DND-41 (cell line): Measurements from ENCODE around the gene NR4A1.

Experiments used
- ATAC-seq: fragments of 200-7000 bp; cut with Tn5 transposase; 3 replicates; pipeline ENCODE4 v1.9.1; 2021; ENCODE audit warnings: low read depth; ENCODE audit not compliant: insufficient read depth
- DNase-seq: peaks from one replicate; pipeline ENCODE4 v3.0.0-alpha.2; 2020
- H2AFZ ChIP-seq: 2 replicates; pipeline ENCODE4 v1.6.0; 2012; ENCODE audit warnings: low read depth, low read length
- H3K27ac ChIP-seq: 2 replicates; pipeline ENCODE4 v1.5.1; 2012; ENCODE audit warnings: low read length, inconsistent platforms
- H3K27me3 ChIP-seq: fragments of 200-600 bp; sonication (generic); 2 replicates; pipeline ENCODE4 v1.6.0; 2012; ENCODE audit warnings: low read length, mild to moderate bottlenecking, inconsistent platforms; ENCODE audit not compliant: insufficient read depth, poor library complexity
- H3K36me3 ChIP-seq: 2 replicates; pipeline ENCODE4 v1.5.1; 2012; ENCODE audit warnings: low read length, inconsistent platforms; ENCODE audit not compliant: insufficient read depth
- H3K4me1 ChIP-seq: 2 replicates; pipeline ENCODE4 v1.5.1; 2012; ENCODE audit warnings: mild to moderate bottlenecking, low read length; ENCODE audit not compliant: insufficient read depth
- H3K4me2 ChIP-seq: 2 replicates; pipeline ENCODE4 v1.6.0; 2012; ENCODE audit warnings: mild to moderate bottlenecking, moderate library complexity, low read length, inconsistent platforms; ENCODE audit not compliant: insufficient read depth
- H3K4me3 ChIP-seq, 2 experiments: fragments of 200-600 bp in 1 of 2; shearing (Covaris generic) in 1 of 2; 2 replicates each; pipeline ENCODE4 v1.5.1; 2012 to 2016; ENCODE audit warnings: inconsistent platforms in 2 of 2, low read length in 2 of 2, mild to moderate bottlenecking in 2 of 2, low read depth in 1 of 2, moderate library complexity in 1 of 2
- H3K79me2 ChIP-seq: 2 replicates; pipeline ENCODE4 v1.6.0; 2012; ENCODE audit warnings: low read length, inconsistent platforms; ENCODE audit not compliant: insufficient read depth
- H3K9ac ChIP-seq: 2 replicates; pipeline ENCODE4 v1.6.0; 2012; ENCODE audit warnings: low read depth, mild to moderate bottlenecking, inconsistent platforms, low read length, moderate library complexity
- H3K9me3 ChIP-seq: 2 replicates; pipeline ENCODE4 v1.5.1; 2012; ENCODE audit warnings: low read length, moderate library complexity, mild to moderate bottlenecking, inconsistent platforms; ENCODE audit not compliant: insufficient read depth, severe bottlenecking
- H4K20me1 ChIP-seq: 2 replicates; pipeline ENCODE4 v1.6.0; 2012; ENCODE audit warnings: low read length; ENCODE audit not compliant: insufficient read depth
- CTCF ChIP-seq: IDR thresholded peaks from 2 replicates; pipeline ENCODE4 v1.5.1; 2012; ENCODE audit warnings: borderline replicate concordance, low read length, moderate library complexity, mild to moderate bottlenecking; ENCODE audit not compliant: poor library complexity, severe bottlenecking; ENCODE audit errors: extremely low read depth
- EZH2 ChIP-seq: IDR thresholded peaks from 3 replicates; pipeline ENCODE4 v1.6.1; 2012; ENCODE audit warnings: borderline replicate concordance, low read depth, mild to moderate bottlenecking, moderate library complexity, low read length, inconsistent platforms; ENCODE audit not compliant: severe bottlenecking

The NR4A1 gene

GRCh38 chr12:52059582-52060497 lies 8.6 kb downstream of the NR4A1 start:
- H2AFZ ChIP-seq = no peak overlapping the region
- TF ChIP-seq EZH2 (no peak), CTCF (no peak)
- H3K27ac ChIP-seq = no peak overlapping the region
- no peaks in the 10 kb centered on the region for H3K4me1 ChIP-seq
- peaks cover 12% of the 10 kb centered on the region for H3K27me3 ChIP-seq
- H3K9ac ChIP-seq = no peak overlapping the region
- H3K9me3 ChIP-seq = no peaks in the 10 kb centered on the region
- DNase-seq (no peak), ATAC-seq (no peak)
- H4K20me1 ChIP-seq = no peaks in the 10 kb centered on the region; the same call in none of the 2 replicates
- no peak overlapping the region for H3K4me3 ChIP-seq
- H3K4me2 ChIP-seq = no peak overlapping the region
- no peaks in the 10 kb centered on the region for H3K36me3 ChIP-seq
- H3K79me2 ChIP-seq = no peaks in the 10 kb centered on the region

- no peak overlapping the region for H3K27ac ChIP-seq
- no peak overlapping the region for H3K4me3 ChIP-seq
- H3K36me3 ChIP-seq = no peaks in the 10 kb centered on the region
- no peak for ATAC-seq
- peaks cover 12% of the 10 kb centered on the region for H3K27me3 ChIP-seq
- no peaks in the 10 kb centered on the region for H3K79me2 ChIP-seq
- no peak for DNase-seq
- no peaks in the 10 kb centered on the region; the same call in none of the 2 replicates for H4K20me1 ChIP-seq
- H3K4me1 ChIP-seq = no peaks in the 10 kb centered on the region
- no peak overlapping the region for H2AFZ ChIP-seq
- no peak for TF ChIP-seq EZH2
- TF ChIP-seq CTCF = no peak
- no peak overlapping the region for H3K9ac ChIP-seq
- H3K9me3 ChIP-seq = no peaks in the 10 kb centered on the region
- H3K4me2 ChIP-seq = no peak overlapping the region
Measured at GRCh38 chr12:52060498-52061177, 9.4 kb downstream of the NR4A1 start.

GRCh38 chr12:52061470-52062166 lies 10.4 kb downstream of the NR4A1 start:
- ATAC-seq = no peak
- Histone ChIP-seq H3K9ac (no peak overlapping the region), H3K27ac (no peak overlapping the region), H3K4me2 (no peak overlapping the region), H4K20me1 (no peaks in the 10 kb centered on the region; the same call in none of the 2 replicates), H3K4me3 (no peak overlapping the region), H3K79me2 (no peaks in the 10 kb centered on the region), H2AFZ (no peak overlapping the region), H3K27me3 (peaks cover 12% of the 10 kb centered on the region), H3K9me3 (no peaks in the 10 kb centered on the region), H3K4me1 (no peaks in the 10 kb centered on the region), H3K36me3 (no peaks in the 10 kb centered on the region)
- TF ChIP-seq CTCF = no peak
- TF ChIP-seq EZH2 = no peak
- DNase-seq = no peak
